GM18498 (cell line): ENCODE data around the gene CCDC3.

Experiments used
- ATAC-seq: cut with Tn5 transposase; IDR thresholded peaks from one replicate; pipeline ENCODE4 v1.9.1; 2021; ENCODE audit warnings: mild to moderate bottlenecking, moderate library complexity; ENCODE audit not compliant: unreplicated experiment

The CCDC3 gene

DNA sequence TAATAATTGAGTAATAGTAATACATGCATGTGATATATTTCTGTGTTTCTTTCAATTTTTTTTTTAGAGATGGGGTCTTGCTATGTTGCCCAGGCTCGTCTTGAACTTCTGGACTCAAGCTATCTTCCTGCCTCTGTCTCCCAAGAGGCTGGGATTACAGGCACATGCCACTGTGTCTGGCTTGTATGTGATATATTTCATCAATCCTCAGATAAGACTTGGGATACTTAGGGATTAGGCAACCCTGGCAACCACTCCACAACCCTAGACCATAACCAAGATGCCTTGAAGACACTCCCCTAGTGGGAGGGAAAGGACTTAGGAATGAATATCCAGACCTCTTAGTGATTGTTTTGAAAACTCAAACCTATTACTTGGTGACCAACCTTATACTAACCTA lies 154.8 kb downstream of the CCDC3 start:
- ATAC-seq: no peak
